ENCODE measurements around the gene GALNT6. TPM values are rescaled to one million over a fixed set of nuclear protein-coding genes. Genes with fewer than 3 reads are reported as not detected.

GALNT6 gene
- total and polyA plus RNA-seq, 2 of the 13 experiments (the other 11 are each of a cell fraction or from before 2014, with no cell fraction given) = 1.0 to 1.1 TPM

- Histone ChIP-seq H3K27me3 (ENCODE audit: control insufficient read depth in 1 of 2, insufficient read depth in 2 of 2, low read length in 2 of 2) (0 out of 5 replicates have a peak, but pooled peaks cover 0 to 2% of the 10 kb centered on the region in 2 experiments), H2AFZ (ENCODE audit: low read length) (no peak overlapping the region), H3K9ac (ENCODE audit: insufficient read depth, low read depth, low read length) (no peak overlapping the region; the same call in 1 of the 2 replicates), H3K79me2 (ENCODE audit: insufficient read depth, low read length) (no peaks in the 10 kb centered on the region), H3K4me2 (ENCODE audit: low read depth, low read length) (peak overlapping the region; percentile 41; the same call in 1 of the 2 replicates), H4K20me1 (ENCODE audit: insufficient read depth, low read length) (no peaks in the 10 kb centered on the region), H3K27ac (ENCODE audit: extremely low read length, insufficient read depth, low read length) (peak overlapping the region; percentile 48), H3K4me3 (replicated peaks in 1 of 3; ENCODE audit: insufficient read depth in 1 of 3, low read depth in 2 of 3, low read length in 3 of 3) (no peak overlapping the region), H3K9me3 (ENCODE audit: low read length) (no peaks in the 10 kb centered on the region), H3K4me1 (ENCODE audit: insufficient read depth, low read length) (peaks cover 55% of the 10 kb centered on the region), H3K36me3 (replicated peaks in 1 of 2; ENCODE audit: control insufficient read depth in 1 of 2, insufficient read depth in 2 of 2, low read length in 2 of 2) (no peaks in the 10 kb centered on the region)
- in situ Hi-C loops (cut with HindIII; ENCODE audit: extremely low pct_ligation_motif_present, low pct_unique_long_range_greater_than_20kb) = no loop called here
- POLR2A ChIA-PET = no interaction called here
- FAIRE-seq (no peak), ATAC-seq (peak; percentile 32), DNase-seq (ENCODE audit: low spot score) (no peak)
- BruUV-seq (replicated peaks) = no TSS peak
- peak; percentile 21; the same call in 1 of the 2 replicates for TF ChIP-seq CTCF (CRISPR knock-in tag; IDR thresholded peaks at IDR 0.05)
- no peak for TF ChIP-seq NCOA1 (CRISPR knock-in tag; IDR thresholded peaks at IDR 0.05)
- CTCF ChIA-PET (ENCODE audit: low intra/inter-chr PET ratio, low total read pairs) = no interaction called here
- 87% methylated on average over 8 of the region's 8 CpGs for WGBS (ENCODE audit: low lambda C conversion rate)
- intact Hi-C loops (cut with micrococcal nuclease; ENCODE audit: unreplicated experiment) = no loop called here
These were observed 29.8 kb downstream of the GALNT6 start for GRCh38 chr12:51361161-51362016.

GRCh38 chr12:51360315-51360714 is 30.9 kb downstream of the GALNT6 start:
- 97% methylated on average over 2 of the region's 2 CpGs for WGBS (ENCODE audit: low lambda C conversion rate)
- FAIRE-seq (no peak), DNase-seq (ENCODE audit: low spot score) (no peak), ATAC-seq (no peak)
- no TSS peak for BruUV-seq (replicated peaks)
- ChIA-PET CTCF (ENCODE audit: low intra/inter-chr PET ratio, low total read pairs) (no interaction called here), POLR2A (no interaction called here)
- Histone ChIP-seq H3K9ac (ENCODE audit: insufficient read depth, low read depth, low read length) (no peak overlapping the region), H3K4me2 (ENCODE audit: low read depth, low read length) (no peak overlapping the region), H2AFZ (ENCODE audit: low read length) (no peak overlapping the region), H3K36me3 (replicated peaks in 1 of 2; ENCODE audit: control insufficient read depth in 1 of 2, insufficient read depth in 2 of 2, low read length in 2 of 2) (no peaks in the 10 kb centered on the region), H3K79me2 (ENCODE audit: insufficient read depth, low read length) (no peaks in the 10 kb centered on the region), H3K27me3 (ENCODE audit: control insufficient read depth in 1 of 2, insufficient read depth in 2 of 2, low read length in 2 of 2) (0 out of 5 replicates have a peak, but pooled peaks cover 0 to 2% of the 10 kb centered on the region in 2 experiments), H4K20me1 (ENCODE audit: insufficient read depth, low read length) (no peaks in the 10 kb centered on the region), H3K4me1 (ENCODE audit: insufficient read depth, low read length) (peaks cover 55% of the 10 kb centered on the region), H3K9me3 (ENCODE audit: low read length) (no peaks in the 10 kb centered on the region), H3K4me3 (replicated peaks in 1 of 3; ENCODE audit: insufficient read depth in 1 of 3, low read depth in 2 of 3, low read length in 3 of 3) (no peak overlapping the region), H3K27ac (ENCODE audit: extremely low read length, insufficient read depth, low read length) (no peak overlapping the region)
- in situ Hi-C loops (cut with HindIII; ENCODE audit: extremely low pct_ligation_motif_present, low pct_unique_long_range_greater_than_20kb) = no loop called here
- intact Hi-C loops (cut with micrococcal nuclease; ENCODE audit: unreplicated experiment) = no loop called here
- TF ChIP-seq TOPORS (CRISPR knock-in tag; IDR thresholded peaks at IDR 0.05) (no peak), JUND (CRISPR knock-in tag; IDR thresholded peaks at IDR 0.05) (no peak), SMAD3 (CRISPR knock-in tag; IDR thresholded peaks at IDR 0.05) (no peak), TAF1 (CRISPR knock-in tag; IDR thresholded peaks at IDR 0.05) (no peak), ZNF562 (CRISPR knock-in tag; IDR thresholded peaks at IDR 0.05; ENCODE audit: borderline replicate concordance) (no peak), SP1 (IDR thresholded peaks at IDR 0.05) (no peak), SP1 (CRISPR knock-in tag; IDR thresholded peaks at IDR 0.05) (no peak), PITX1 (CRISPR knock-in tag; IDR thresholded peaks at IDR 0.05) (no peak), KLF9 (CRISPR knock-in tag; IDR thresholded peaks at IDR 0.05; ENCODE audit: low read depth) (no peak), ZNF512B (CRISPR knock-in tag; IDR thresholded peaks at IDR 0.05; ENCODE audit: borderline replicate concordance) (no peak), ZNF691 (CRISPR knock-in tag; IDR thresholded peaks at IDR 0.05; ENCODE audit: borderline replicate concordance, low read depth) (no peak)

Data from HepG2 (cell line).